BE2C (cell line): ENCODE results near the gene HES3.

Source experiments
- DNase-seq: peaks from one replicate; pipeline ENCODE4 v3.0.0-alpha.2; 2020
- H3K27me3 ChIP-seq: fragments of 250-450 bp; sonication (Bioruptor Pico); 2 replicates; pipeline ENCODE4 v1.5.1; 2020; ENCODE audit warnings: mild to moderate bottlenecking
- H3K36me3 ChIP-seq: fragments of 250-450 bp; sonication (Bioruptor Pico); 2 replicates; pipeline ENCODE4 v1.5.1; 2020; ENCODE audit warnings: mild to moderate bottlenecking
- H3K4me1 ChIP-seq: fragments of 250-450 bp; sonication (Bioruptor Pico); 2 replicates; pipeline ENCODE4 v1.5.1; 2020
- H3K4me3 ChIP-seq: 2 replicates; pipeline ENCODE4 v1.5.1; 2011; ENCODE audit warnings: low read depth, low read length
- H3K9me3 ChIP-seq: fragments of 250-450 bp; sonication (Bioruptor Pico); 2 replicates; pipeline ENCODE4 v1.5.1; 2020
- CTCF ChIP-seq: IDR thresholded peaks from 2 replicates; pipeline ENCODE4 v1.5.1; 2012; ENCODE audit warnings: mild to moderate bottlenecking, low read depth, low read length

Gene HES3

GRCh38 chr1:6202256-6202655, 41.7 kb upstream of the HES3 start:
- no peaks in the 10 kb centered on the region for H3K4me1 ChIP-seq

GRCh38 chr1:6205849-6206519, 38.0 kb upstream of the HES3 start, which contains the start of gene RNF207:
Gene RNF207 (plus strand): TSS chr1:6206119. CDS start chr1:6206536, 417 bp downstream.
- Histone ChIP-seq H3K9me3 (no peaks in the 10 kb centered on the region), H3K4me3 (no peak within 1 kb of the TSS), H3K27me3 (no peaks in the 10 kb centered on the region), H3K4me1 (no peaks in the 10 kb centered on the region), H3K36me3 (no peaks in the 10 kb centered on the region)
- no peak for DNase-seq
- TF ChIP-seq CTCF, result no peak

More at GRCh38 chr1:6202256-6202655, 41.7 kb upstream of the HES3 start:
- H3K4me3 ChIP-seq, result no peak overlapping the region
- peaks cover 11% of the 10 kb centered on the region for H3K36me3 ChIP-seq
- TF ChIP-seq CTCF, result no peak
- DNase-seq, result no peak
- no peaks in the 10 kb centered on the region for H3K9me3 ChIP-seq
- no peaks in the 10 kb centered on the region for H3K27me3 ChIP-seq

GRCh38 chr1:6206520-6206855, 37.5 kb upstream of the HES3 start:
- Histone ChIP-seq H3K36me3 (no peaks in the 10 kb centered on the region), H3K27me3 (no peaks in the 10 kb centered on the region), H3K9me3 (no peaks in the 10 kb centered on the region), H3K4me3 (no peak overlapping the region), H3K4me1 (no peaks in the 10 kb centered on the region)
- TF ChIP-seq CTCF, result no peak
- DNase-seq, result no peak

GRCh38 chr1:6207075-6207885, 36.7 kb upstream of the HES3 start:
- no peak for DNase-seq
- no peak for TF ChIP-seq CTCF
- Histone ChIP-seq H3K4me1 (no peaks in the 10 kb centered on the region), H3K9me3 (no peaks in the 10 kb centered on the region), H3K36me3 (peaks cover under 1% of the 10 kb centered on the region; the same call in 1 of the 2 replicates), H3K4me3 (no peak overlapping the region), H3K27me3 (no peaks in the 10 kb centered on the region)

GRCh38 chr1:6207921-6208320, 36.1 kb upstream of the HES3 start:
- Histone ChIP-seq H3K4me1 (no peaks in the 10 kb centered on the region), H3K27me3 (no peaks in the 10 kb centered on the region), H3K36me3 (peaks cover 4% of the 10 kb centered on the region), H3K9me3 (no peaks in the 10 kb centered on the region), H3K4me3 (peak overlapping the region; percentile 4; the same call in 1 of the 2 replicates)
- DNase-seq, result no peak
- TF ChIP-seq CTCF, result no peak
